B cell (primary cell): ENCODE measurements around the gene C6orf58. TPM values are rescaled to one million over a fixed set of nuclear protein-coding genes. Genes with fewer than 3 reads are reported as not detected.

Experiments
- ATAC-seq: fragments of 200-7000 bp; cut with Tn5 transposase; one replicate; pipeline ENCODE4 v1.10.0; 2021; ENCODE audit warnings: low read depth, mild to moderate bottlenecking, moderate number of reproducible peaks, moderate library complexity
- CTCF ChIA-PET: fragments of 350-600 bp; sonication (Branson Sonifier 250); formaldehyde crosslinking; loops from one replicate; lab custom pipeline; 2021; ENCODE audit warnings: antibody characterized with exemption, inconsistent platforms; lab: Charles Lee
- POLR2A ChIA-PET: fragments of 350-600 bp; sonication (Branson Sonifier 250); formaldehyde crosslinking; loops from one replicate; lab custom pipeline; 2021; ENCODE audit warnings: antibody characterized with exemption; lab: Charles Lee
- DNase-seq: peaks from one replicate; pipeline ENCODE4 v3.0.0; 2013
- H2AFZ ChIP-seq: 2 replicates; pipeline ENCODE4 v1.6.1; 2012; ENCODE audit warnings: mild to moderate bottlenecking, low read depth, low read length; ENCODE audit not compliant: insufficient read depth, poor library complexity, severe bottlenecking
- H3K27ac ChIP-seq, 2 donors: 1 replicate in 1 of 2; 2 replicates in 1 of 2; pipeline ENCODE4 v1.5.1; 2012 to 2013; ENCODE audit warnings: low read length in 2 of 2, mild to moderate bottlenecking in 2 of 2, moderate library complexity in 1 of 2
- H3K27me3 ChIP-seq, 4 experiments: fragments of 200-600 bp in 1 of 4; sonication (generic) in 1 of 4; replicated peaks in 1 of 4; 1 replicate in 2 of 4; 2 replicates in 2 of 4; pipeline versions ENCODE4 v1.6.1 to v1.7.0; 2013 to 2016; ENCODE audit warnings: low read length in 3 of 4, mild to moderate bottlenecking in 2 of 4, mixed read lengths in 1 of 4, moderate library complexity in 1 of 4; ENCODE audit not compliant: insufficient read depth in 4 of 4, control insufficient read depth in 3 of 4; ENCODE audit errors: control extremely low read depth in 1 of 4
- H3K36me3 ChIP-seq, 2 experiments: replicated peaks in 1 of 2; 1 replicate in 1 of 2; 2 replicates in 1 of 2; pipeline versions ENCODE4 v1.6.1 to v1.7.1; 2013; ENCODE audit warnings: low read length in 1 of 2; ENCODE audit not compliant: insufficient read depth in 2 of 2, control insufficient read depth in 1 of 2; ENCODE audit errors: control extremely low read depth in 1 of 2, extremely low read depth in 1 of 2
- H3K4me1 ChIP-seq, 2 donors: fragments of 200-600 bp in 1 of 2; sonication (generic) in 1 of 2; 1 replicate in 1 of 2; 2 replicates in 1 of 2; pipeline versions ENCODE4 v1.5.1 to v1.6.1; 2013 to 2017; ENCODE audit warnings: low read length in 2 of 2; ENCODE audit not compliant: control insufficient read depth in 2 of 2, insufficient read depth in 2 of 2
- H3K4me2 ChIP-seq: replicated peaks from 2 replicates; pipeline ENCODE3; 2012; ENCODE audit warnings: mild to moderate bottlenecking, low read depth, low read length; ENCODE audit not compliant: poor library complexity, severe bottlenecking
- H3K4me3 ChIP-seq, 5 experiments: fragments of 200-600 bp in 1 of 5; sonication (generic) in 1 of 5; 1 replicate in 3 of 5; 2 replicates in 2 of 5; pipeline versions ENCODE4 v1.5.1 to v1.7.0; 2011 to 2016; ENCODE audit warnings: low read length in 4 of 5, mild to moderate bottlenecking in 4 of 5, low read depth in 2 of 5, control low read depth in 1 of 5, moderate library complexity in 1 of 5; ENCODE audit not compliant: insufficient read depth in 1 of 5; ENCODE audit errors: control extremely low read depth in 1 of 5, extremely low read depth in 1 of 5
- H3K79me2 ChIP-seq: fragments of 200-600 bp; sonication (generic); one replicate; pipeline ENCODE4 v1.6.0; 2016; ENCODE audit warnings: low read length; ENCODE audit not compliant: control insufficient read depth, insufficient read depth
- H3K9ac ChIP-seq: fragments of 200-600 bp; sonication (generic); 2 replicates; pipeline ENCODE4 v1.6.1; 2017; ENCODE audit warnings: mild to moderate bottlenecking, low read length, moderate library complexity
- H3K9me3 ChIP-seq, 3 donors: one replicate each; pipeline versions ENCODE4 v1.6.1 to v1.7.1; 2013; ENCODE audit warnings: low read length in 2 of 3; ENCODE audit not compliant: control insufficient read depth in 2 of 3, insufficient read depth in 1 of 3; ENCODE audit errors: control extremely low read depth in 1 of 3
- H4K20me1 ChIP-seq: 2 replicates; pipeline ENCODE4 v1.6.0; 2012; ENCODE audit warnings: mild to moderate bottlenecking, low read length; ENCODE audit not compliant: insufficient read depth, control insufficient read depth, poor library complexity, severe bottlenecking
- H3K27ac Mint-ChIP-seq: one replicate; pipeline ENCODE4 v1.8.0; 2021; ENCODE audit warnings: mixed read lengths
- H3K27me3 Mint-ChIP-seq: one replicate; pipeline ENCODE4 v1.8.0; 2021; ENCODE audit warnings: mixed read lengths
- H3K4me1 Mint-ChIP-seq: one replicate; pipeline ENCODE4 v1.8.0; 2021; ENCODE audit warnings: mixed read lengths
- H3K4me3 Mint-ChIP-seq: one replicate; pipeline ENCODE4 v1.8.0; 2021; ENCODE audit warnings: mixed read lengths
- H3K9me3 Mint-ChIP-seq: one replicate; pipeline ENCODE4 v1.8.0; 2022; ENCODE audit warnings: mixed read lengths; ENCODE audit not compliant: insufficient read depth
- EZH2 ChIP-seq: IDR thresholded peaks from 2 replicates; pipeline ENCODE4 v1.6.1; 2012; ENCODE audit warnings: borderline replicate concordance, low read depth, mild to moderate bottlenecking, moderate library complexity, low read length; ENCODE audit not compliant: insufficient read depth, poor library complexity, severe bottlenecking
- WGBS: methylation state at CpG from one replicate; pipeline ENCODE4 v1.1.5; 2013; ENCODE audit warnings: missing lambda C conversion rate; ENCODE audit not compliant: insufficient coverage; 5-methylcytosine and 5-hydroxymethylcytosine counted together
- intact Hi-C: fragments of 100-400 bp; cut with micrococcal nuclease; formaldehyde crosslinking; loops from one replicate; pipeline ENCODE4 v1.10.0; 2022
- polyA plus RNA-seq: library from polyadenylated mRNA; depleted of rRNA; stranded (reverse); fragments of >200 nt; gene quantifications from 2 replicates; pipeline ENCODE4 v1.2.3, GENCODE V29; 2012
- total RNA-seq, 2 donors: library from RNA; stranded (reverse); fragments of 120-200 nt in 1 of 2; gene quantifications; 1 replicate in 1 of 2; 2 replicates in 1 of 2; pipeline versions ENCODE4 v1.2.3 to v1.2.4, GENCODE V29; 2013 to 2022
- TF ChIP-seq, protein P1 (sequence below): fragments of 200-600 bp; IDR thresholded peaks from one replicate; pipeline ENCODE4 v1.8.0; 2022; ENCODE audit warnings: antibody characterized with exemption, mild to moderate bottlenecking

Gene C6orf58
- total and polyA plus RNA-seq, 2 donors (not counting 1 experiment from before 2014, with no cell fraction given) = not detected

DNA sequence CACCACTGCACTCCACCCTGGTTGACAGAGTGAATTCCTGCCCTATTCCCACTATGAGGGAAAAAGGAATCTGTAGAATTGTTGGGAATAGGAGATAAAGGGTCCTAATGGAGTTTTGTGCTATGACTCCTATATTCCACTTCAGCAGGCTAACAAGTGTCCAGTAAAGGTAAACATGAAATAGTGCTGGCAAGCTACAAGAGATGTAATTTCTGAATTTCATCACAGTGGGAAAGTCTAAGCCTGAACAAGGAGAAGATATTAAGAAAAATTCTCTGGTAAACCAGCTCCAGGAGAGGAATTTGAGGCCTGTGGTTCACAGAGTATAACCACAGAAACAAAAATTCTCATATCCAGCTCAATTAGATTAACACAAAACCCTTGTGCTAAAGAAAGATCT, 10.3 kb upstream of the C6orf58 start:
- no peak overlapping the region for H3K4me3 Mint-ChIP-seq
- H3K27me3 Mint-ChIP-seq = peaks cover 5% of the 10 kb centered on the region
- no peaks in the 10 kb centered on the region for H4K20me1 ChIP-seq
- no peak for DNase-seq
- H3K4me1 ChIP-seq = no peaks in the 10 kb centered on the region
- no peaks in the 10 kb centered on the region for H3K36me3 ChIP-seq
- H3K9ac ChIP-seq = no peak overlapping the region
- no peak for ATAC-seq
- intact Hi-C loops = no loop called here
- no peak overlapping the region for H3K4me3 ChIP-seq
- POLR2A ChIA-PET = no interaction called here
- H3K27ac ChIP-seq = no peak overlapping the region
- no peaks in the 10 kb centered on the region for H3K27me3 ChIP-seq
- peaks cover 5% of the 10 kb centered on the region for H3K4me1 Mint-ChIP-seq
- no peaks in the 10 kb centered on the region for H3K9me3 Mint-ChIP-seq
- no peaks in the 10 kb centered on the region for H3K79me2 ChIP-seq
- TF ChIP-seq, protein P1, sequence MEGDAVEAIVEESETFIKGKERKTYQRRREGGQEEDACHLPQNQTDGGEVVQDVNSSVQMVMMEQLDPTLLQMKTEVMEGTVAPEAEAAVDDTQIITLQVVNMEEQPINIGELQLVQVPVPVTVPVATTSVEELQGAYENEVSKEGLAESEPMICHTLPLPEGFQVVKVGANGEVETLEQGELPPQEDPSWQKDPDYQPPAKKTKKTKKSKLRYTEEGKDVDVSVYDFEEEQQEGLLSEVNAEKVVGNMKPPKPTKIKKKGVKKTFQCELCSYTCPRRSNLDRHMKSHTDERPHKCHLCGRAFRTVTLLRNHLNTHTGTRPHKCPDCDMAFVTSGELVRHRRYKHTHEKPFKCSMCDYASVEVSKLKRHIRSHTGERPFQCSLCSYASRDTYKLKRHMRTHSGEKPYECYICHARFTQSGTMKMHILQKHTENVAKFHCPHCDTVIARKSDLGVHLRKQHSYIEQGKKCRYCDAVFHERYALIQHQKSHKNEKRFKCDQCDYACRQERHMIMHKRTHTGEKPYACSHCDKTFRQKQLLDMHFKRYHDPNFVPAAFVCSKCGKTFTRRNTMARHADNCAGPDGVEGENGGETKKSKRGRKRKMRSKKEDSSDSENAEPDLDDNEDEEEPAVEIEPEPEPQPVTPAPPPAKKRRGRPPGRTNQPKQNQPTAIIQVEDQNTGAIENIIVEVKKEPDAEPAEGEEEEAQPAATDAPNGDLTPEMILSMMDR = no peak
- no peak for TF ChIP-seq EZH2
- CTCF ChIA-PET = no interaction called here
- no peak overlapping the region for H3K4me2 ChIP-seq
- H3K27ac Mint-ChIP-seq = no peak overlapping the region
- no peak overlapping the region for H2AFZ ChIP-seq
- no peaks in the 10 kb centered on the region for H3K9me3 ChIP-seq

DNA sequence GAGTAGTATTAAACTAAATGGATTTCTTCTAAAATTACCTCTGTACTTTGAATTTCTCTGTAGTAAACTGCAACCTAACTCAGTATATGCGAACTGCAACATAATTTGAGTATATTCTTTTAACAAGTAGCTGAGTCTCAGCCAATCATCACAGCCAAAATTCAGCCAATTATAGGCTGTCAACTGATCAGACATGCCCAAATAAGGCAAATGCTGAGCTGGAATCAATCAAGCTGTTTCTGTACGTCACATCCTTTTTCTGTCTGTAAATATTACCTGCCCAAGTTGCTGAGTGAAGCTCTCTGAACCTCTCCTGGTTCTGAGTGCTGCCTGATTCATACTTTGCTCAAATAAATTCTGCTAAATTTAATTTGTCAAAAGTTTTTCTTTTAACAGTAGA, 9.5 kb upstream of the C6orf58 start:
- TF ChIP-seq EZH2 = no peak
- TF ChIP-seq, protein P1 = no peak
- ChIA-PET CTCF (no interaction called here), POLR2A (no interaction called here)
- Histone ChIP-seq H2AFZ (no peak overlapping the region), H3K27me3 (no peaks in the 10 kb centered on the region), H3K4me3 (no peak overlapping the region), H3K9ac (no peak overlapping the region), H3K4me2 (no peak overlapping the region), H3K36me3 (no peaks in the 10 kb centered on the region), H4K20me1 (no peaks in the 10 kb centered on the region), H3K79me2 (no peaks in the 10 kb centered on the region), H3K4me1 (no peaks in the 10 kb centered on the region), H3K27ac (no peak overlapping the region), H3K9me3 (no peaks in the 10 kb centered on the region)
- Mint-ChIP-seq H3K9me3 (no peaks in the 10 kb centered on the region), H3K27me3 (peaks cover 5% of the 10 kb centered on the region), H3K4me1 (peaks cover 5% of the 10 kb centered on the region), H3K4me3 (no peak overlapping the region), H3K27ac (no peak overlapping the region)
- intact Hi-C loops = no loop called here
- no peak for DNase-seq
- ATAC-seq = no peak
- WGBS = no CpG with 5 or more reads among the region's 2 CpGs
